ENCODE measurements around the gene MMP21.

DNA sequence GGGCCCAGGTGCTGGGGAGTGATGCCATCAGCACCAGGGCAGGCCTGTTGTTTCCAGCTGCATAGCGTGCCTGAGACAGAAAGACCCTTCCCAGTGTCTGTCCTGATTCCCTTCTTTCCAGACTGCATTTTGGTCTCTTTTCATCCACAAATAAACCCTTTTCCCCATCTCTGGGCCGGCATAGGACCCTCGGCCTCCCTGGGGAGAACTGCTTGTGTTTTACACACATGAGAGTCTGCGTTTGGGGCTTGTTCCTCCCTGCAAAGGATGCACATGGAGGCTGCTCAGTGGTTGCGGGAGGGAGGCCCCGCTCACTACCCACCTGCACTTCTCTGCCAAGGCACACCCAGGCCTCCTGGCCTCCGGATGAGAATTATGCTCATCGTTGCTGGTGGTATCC, 5.8 kb upstream of the MMP21 start:
- TF ChIP-seq, protein P1, sequence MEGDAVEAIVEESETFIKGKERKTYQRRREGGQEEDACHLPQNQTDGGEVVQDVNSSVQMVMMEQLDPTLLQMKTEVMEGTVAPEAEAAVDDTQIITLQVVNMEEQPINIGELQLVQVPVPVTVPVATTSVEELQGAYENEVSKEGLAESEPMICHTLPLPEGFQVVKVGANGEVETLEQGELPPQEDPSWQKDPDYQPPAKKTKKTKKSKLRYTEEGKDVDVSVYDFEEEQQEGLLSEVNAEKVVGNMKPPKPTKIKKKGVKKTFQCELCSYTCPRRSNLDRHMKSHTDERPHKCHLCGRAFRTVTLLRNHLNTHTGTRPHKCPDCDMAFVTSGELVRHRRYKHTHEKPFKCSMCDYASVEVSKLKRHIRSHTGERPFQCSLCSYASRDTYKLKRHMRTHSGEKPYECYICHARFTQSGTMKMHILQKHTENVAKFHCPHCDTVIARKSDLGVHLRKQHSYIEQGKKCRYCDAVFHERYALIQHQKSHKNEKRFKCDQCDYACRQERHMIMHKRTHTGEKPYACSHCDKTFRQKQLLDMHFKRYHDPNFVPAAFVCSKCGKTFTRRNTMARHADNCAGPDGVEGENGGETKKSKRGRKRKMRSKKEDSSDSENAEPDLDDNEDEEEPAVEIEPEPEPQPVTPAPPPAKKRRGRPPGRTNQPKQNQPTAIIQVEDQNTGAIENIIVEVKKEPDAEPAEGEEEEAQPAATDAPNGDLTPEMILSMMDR (conservative IDR thresholded peaks at IDR 0.05; ENCODE audit: low read depth in 2 of 2) = no peak
- TF ChIP-seq EZH2 (IDR thresholded peaks at IDR 0.05; ENCODE audit: low read depth, unreplicated experiment) (no peak), JUNB (IDR thresholded peaks at IDR 0.05; ENCODE audit: unreplicated experiment) (no peak), NANOG (IDR thresholded peaks at IDR 0.05; ENCODE audit: borderline replicate concordance) (no peak), POLR2AphosphoS5 (IDR thresholded peaks at IDR 0.05; ENCODE audit: low read depth) (no peak), ZNF114 (CRISPR knock-in tag; IDR thresholded peaks at IDR 0.05) (no peak), ETS1 (IDR thresholded peaks at IDR 0.05) (no peak), CREB1 (CRISPR knock-in tag; IDR thresholded peaks at IDR 0.05; ENCODE audit: low read depth) (no peak), REST (IDR thresholded peaks at IDR 0.05; ENCODE audit: unreplicated experiment) (no peak), EZH2phosphoT487 (IDR thresholded peaks at IDR 0.05; ENCODE audit: unreplicated experiment) (no peak), ZNF462 (CRISPR knock-in tag; IDR thresholded peaks at IDR 0.05) (no peak), STAT1 (IDR thresholded peaks at IDR 0.05; ENCODE audit: unreplicated experiment) (no peak)
